OCI-LY1 (cell line): ENCODE data around the gene OXSR1.

Source experiments
- CTCF ChIP-seq: fragments of 200-600 bp; sonication (generic), shearing (Covaris generic); IDR thresholded peaks from 2 replicates; pipeline ENCODE4 v1.5.1; 2017; ENCODE audit warnings: mild to moderate bottlenecking, antibody characterized with exemption, low read length, moderate library complexity, mixed read lengths
- EZH2 ChIP-seq: fragments of 200-600 bp; sonication (generic), shearing (Covaris generic); IDR thresholded peaks from 2 replicates; pipeline ENCODE4 v1.8.0; 2017; ENCODE audit warnings: borderline replicate concordance, mixed run types, mild to moderate bottlenecking, antibody characterized with exemption, low read length, moderate library complexity, mixed read lengths

GRCh38 chr3:38207254-38208003 lies 42.1 kb downstream of the OXSR1 start:
- no peak for TF ChIP-seq CTCF
- TF ChIP-seq EZH2, result no peak
